ENCODE data around the gene FANCE.
A peak's percentile ranks its signal among the peaks of the same experiment; 100 is the strongest.

Gene FANCE

DNA sequence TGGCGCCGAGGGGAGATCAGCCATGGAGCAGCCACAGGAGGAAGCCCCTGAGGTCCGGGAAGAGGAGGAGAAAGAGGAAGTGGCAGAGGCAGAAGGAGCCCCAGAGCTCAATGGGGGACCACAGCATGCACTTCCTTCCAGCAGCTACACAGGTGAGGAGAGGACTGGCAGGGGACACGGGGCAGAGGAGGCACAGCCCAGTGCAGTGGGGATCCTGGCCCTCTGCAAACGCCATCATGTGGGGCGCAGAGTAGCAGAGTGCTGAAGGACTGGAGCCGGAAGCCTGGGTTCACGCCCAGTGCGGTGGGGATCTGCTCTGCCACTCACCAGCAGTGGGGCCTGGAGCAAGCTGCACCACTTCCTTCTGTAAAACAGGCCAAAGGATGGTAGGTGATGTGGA lies 41.1 kb upstream of the FANCE start:
- no peak overlapping the region for H3K27ac ChIP-seq

GRCh38 chr6:35412102-35412501 lies 40.0 kb upstream of the FANCE start:
- H3K27ac ChIP-seq = no peak overlapping the region
- TF ChIP-seq, protein P1, sequence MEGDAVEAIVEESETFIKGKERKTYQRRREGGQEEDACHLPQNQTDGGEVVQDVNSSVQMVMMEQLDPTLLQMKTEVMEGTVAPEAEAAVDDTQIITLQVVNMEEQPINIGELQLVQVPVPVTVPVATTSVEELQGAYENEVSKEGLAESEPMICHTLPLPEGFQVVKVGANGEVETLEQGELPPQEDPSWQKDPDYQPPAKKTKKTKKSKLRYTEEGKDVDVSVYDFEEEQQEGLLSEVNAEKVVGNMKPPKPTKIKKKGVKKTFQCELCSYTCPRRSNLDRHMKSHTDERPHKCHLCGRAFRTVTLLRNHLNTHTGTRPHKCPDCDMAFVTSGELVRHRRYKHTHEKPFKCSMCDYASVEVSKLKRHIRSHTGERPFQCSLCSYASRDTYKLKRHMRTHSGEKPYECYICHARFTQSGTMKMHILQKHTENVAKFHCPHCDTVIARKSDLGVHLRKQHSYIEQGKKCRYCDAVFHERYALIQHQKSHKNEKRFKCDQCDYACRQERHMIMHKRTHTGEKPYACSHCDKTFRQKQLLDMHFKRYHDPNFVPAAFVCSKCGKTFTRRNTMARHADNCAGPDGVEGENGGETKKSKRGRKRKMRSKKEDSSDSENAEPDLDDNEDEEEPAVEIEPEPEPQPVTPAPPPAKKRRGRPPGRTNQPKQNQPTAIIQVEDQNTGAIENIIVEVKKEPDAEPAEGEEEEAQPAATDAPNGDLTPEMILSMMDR (IDR thresholded peaks at IDR 0.05) = no peak
- TF ChIP-seq ZFX (IDR thresholded peaks at IDR 0.05; ENCODE audit: borderline replicate concordance) = no peak

More for the DNA sequence above, 41.1 kb upstream of the FANCE start:
- no peak for TF ChIP-seq ZFX (IDR thresholded peaks at IDR 0.05; ENCODE audit: borderline replicate concordance)
- TF ChIP-seq, protein P1 (IDR thresholded peaks at IDR 0.05) = no peak

DNA sequence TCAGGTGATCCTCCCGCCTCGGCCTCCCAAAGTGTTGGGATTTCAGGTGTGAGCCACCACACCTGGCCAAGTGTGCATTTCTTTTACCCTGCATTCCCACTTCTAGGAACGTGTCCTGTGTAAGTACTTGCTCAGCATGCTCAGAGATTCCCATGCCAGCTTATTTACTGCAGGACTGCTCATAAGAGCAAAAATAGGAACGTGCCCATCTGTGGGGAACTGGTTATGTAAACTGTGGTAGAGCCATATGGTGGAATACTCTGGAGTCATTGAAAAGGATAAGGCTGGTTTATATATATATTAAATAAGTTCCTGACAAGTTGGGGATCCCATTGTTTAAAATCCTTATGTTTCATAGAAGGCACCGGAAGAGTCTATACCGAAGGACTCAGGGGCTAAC lies 38.2 kb upstream of the FANCE start:
- no peak for TF ChIP-seq ZFX (IDR thresholded peaks at IDR 0.05; ENCODE audit: borderline replicate concordance)
- TF ChIP-seq, protein P1 (IDR thresholded peaks at IDR 0.05) = no peak
- no peak overlapping the region for H3K27ac ChIP-seq

DNA sequence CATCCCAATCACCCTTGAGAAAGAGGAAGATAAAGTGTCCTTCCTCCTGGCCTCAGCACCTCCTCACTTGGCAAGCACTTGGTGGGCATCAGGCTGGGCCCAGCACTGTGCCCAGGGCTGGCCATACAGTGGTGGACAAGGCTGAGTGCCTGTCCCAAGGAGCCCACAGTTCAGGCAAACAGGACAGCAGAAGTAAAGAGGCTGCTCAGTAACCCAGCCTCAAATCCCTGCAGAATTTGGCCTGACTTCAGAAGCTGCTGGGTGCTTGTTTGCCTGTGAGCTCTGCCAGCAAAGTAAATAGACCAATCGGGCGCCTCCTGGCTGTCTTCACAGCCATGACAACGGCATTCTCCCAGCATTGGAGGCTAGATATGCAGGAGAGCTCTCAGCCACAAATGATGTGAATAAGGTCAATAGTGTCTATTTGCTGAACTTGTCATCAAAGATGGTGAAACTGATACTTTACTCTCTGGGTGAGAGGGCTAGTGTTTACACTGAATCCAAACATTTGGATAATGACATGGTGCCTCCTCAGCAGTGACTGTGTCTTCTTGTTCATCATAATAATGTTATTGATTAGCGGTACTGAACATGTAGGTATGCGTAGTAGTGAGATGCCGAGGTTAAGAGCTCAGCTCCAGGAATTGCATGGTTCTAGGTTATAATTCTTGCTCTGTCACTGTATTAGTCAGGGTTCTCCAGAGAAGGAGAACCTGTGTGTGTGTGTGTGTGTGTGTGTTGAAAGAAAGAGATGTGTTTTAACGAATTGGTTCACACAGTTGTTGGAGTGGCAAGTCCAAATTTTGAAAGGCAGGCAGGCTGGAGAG lies 36.9 kb upstream of the FANCE start:
- TF ChIP-seq, protein P1 (IDR thresholded peaks at IDR 0.05) = peak; percentile 77
- TF ChIP-seq ZFX (IDR thresholded peaks at IDR 0.05; ENCODE audit: borderline replicate concordance) = no peak
- H3K27ac ChIP-seq = peak overlapping the region; percentile 40

GRCh38 chr6:35417979-35418661 lies 34.0 kb upstream of the FANCE start:
- H3K27ac ChIP-seq = no peak overlapping the region
- no peak for TF ChIP-seq ZFX (IDR thresholded peaks at IDR 0.05; ENCODE audit: borderline replicate concordance)
- TF ChIP-seq, protein P1 (IDR thresholded peaks at IDR 0.05) = no peak

DNA sequence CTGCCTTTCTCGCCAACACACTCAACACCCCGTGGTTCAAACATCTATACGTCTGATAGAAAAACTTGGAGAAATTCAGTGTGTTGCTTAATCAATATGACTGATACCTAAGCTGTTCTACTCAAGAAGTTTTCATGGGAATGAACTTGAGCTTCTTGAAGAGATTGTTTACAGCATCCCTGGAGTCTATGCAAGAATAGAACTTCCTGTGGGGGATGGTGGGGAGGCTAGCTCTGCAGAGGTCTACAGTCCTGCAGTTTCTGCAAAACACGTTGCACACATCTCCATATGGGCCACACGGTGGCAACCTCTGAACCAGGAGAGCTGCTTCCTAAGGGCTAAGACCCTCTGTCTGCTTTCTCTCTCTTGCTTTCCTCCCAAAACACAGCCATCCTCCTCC lies 32.7 kb upstream of the FANCE start:
- H3K27ac ChIP-seq = no peak overlapping the region
- no peak for TF ChIP-seq ZFX (IDR thresholded peaks at IDR 0.05; ENCODE audit: borderline replicate concordance)
- TF ChIP-seq, protein P1 (IDR thresholded peaks at IDR 0.05) = no peak

- no peak for TF ChIP-seq ZFX (IDR thresholded peaks at IDR 0.05; ENCODE audit: borderline replicate concordance)
- TF ChIP-seq, protein P1 (IDR thresholded peaks at IDR 0.05) = no peak
- no peak overlapping the region for H3K27ac ChIP-seq
Observed at GRCh38 chr6:35419961-35420360, 32.2 kb upstream of the FANCE start.

Measured in 22Rv1 (cell line).